Activated naive CD4-positive, alpha-beta T cell (primary cell): Measurements from ENCODE around the gene OR6M1.

Source experiments
- DNase-seq, 4 experiments: peaks; one replicate each; lab custom pipeline; 2025; lab: John Stamatoyannopoulos, UW

OR6M1 gene

GRCh38 chr11:123806249-123806648, at the start of gene OR6M1:
OR6M1 (minus strand) TSS chr11:123806349; CDS start chr11:123806349, 0 bp downstream.
- DNase-seq = no peak

GRCh38 chr11:123853038-123853437, 46.9 kb upstream of the OR6M1 start:
- DNase-seq = no peak

- DNase-seq = no peak
Observed at GRCh38 chr11:123852321-123852720, 46.2 kb upstream of the OR6M1 start.

- no peak for DNase-seq
Observed at GRCh38 chr11:123851110-123851509, 45.0 kb upstream of the OR6M1 start.

GRCh38 chr11:123841174-123841573, 35.0 kb upstream of the OR6M1 start:
- no peak for DNase-seq

- DNase-seq = no peak
Observed at GRCh38 chr11:123839131-123839530, 33.0 kb upstream of the OR6M1 start.

- no peak for DNase-seq
Observed at GRCh38 chr11:123838659-123839058, 32.5 kb upstream of the OR6M1 start.

- DNase-seq = no peak
Observed at GRCh38 chr11:123838199-123838598, 32.0 kb upstream of the OR6M1 start.

- DNase-seq = no peak
Observed at GRCh38 chr11:123833095-123833494, 26.9 kb upstream of the OR6M1 start.

- DNase-seq = no peak
Observed at GRCh38 chr11:123829745-123830144, 23.6 kb upstream of the OR6M1 start.

- DNase-seq = no peak
Observed at GRCh38 chr11:123822599-123822998, 16.4 kb upstream of the OR6M1 start.

- no peak for DNase-seq
Observed at GRCh38 chr11:123822032-123822431, 15.9 kb upstream of the OR6M1 start.

GRCh38 chr11:123815122-123815521, 9.0 kb upstream of the OR6M1 start:
- no peak for DNase-seq

- DNase-seq = no peak
Observed at GRCh38 chr11:123801765-123802164, 4.4 kb downstream of the OR6M1 start.

GRCh38 chr11:123800036-123800435, 6.1 kb downstream of the OR6M1 start:
- no peak for DNase-seq

GRCh38 chr11:123799438-123799837, 6.7 kb downstream of the OR6M1 start:
- no peak for DNase-seq

- no peak for DNase-seq
Observed at GRCh38 chr11:123798513-123799252, 7.5 kb downstream of the OR6M1 start.

GRCh38 chr11:123798079-123798478, 8.1 kb downstream of the OR6M1 start:
- DNase-seq = no peak

- DNase-seq = no peak
Observed at GRCh38 chr11:123797541-123797940, 8.6 kb downstream of the OR6M1 start.

GRCh38 chr11:123797114-123797513, 9.0 kb downstream of the OR6M1 start:
- no peak for DNase-seq

- no peak for DNase-seq
Observed at GRCh38 chr11:123796226-123796625, 9.9 kb downstream of the OR6M1 start.

GRCh38 chr11:123783536-123783935, 22.6 kb downstream of the OR6M1 start:
- no peak for DNase-seq

- DNase-seq = no peak
Observed at GRCh38 chr11:123778511-123778910, 27.6 kb downstream of the OR6M1 start.
